ENCODE results near the gene IGSF3.
"Not testable (repeated sequence)": the region's sequence is repeated elsewhere in the genome, so short reads cannot be mapped to it uniquely, and the experiment has no call there.

Gene IGSF3

GRCh38 chr1:116597388-116597787, 70.1 kb downstream of the IGSF3 start:
- not testable (repeated sequence) for H3K4me1 ChIP-seq (ENCODE audit: control insufficient read depth in 1 of 2, insufficient read depth in 2 of 2, low read length in 2 of 2); H3K14ac ChIP-seq (ENCODE audit: low read length); H2AFZ ChIP-seq (ENCODE audit: insufficient read depth, low read length, poor library complexity); H3K79me2 ChIP-seq (ENCODE audit: control insufficient read depth, insufficient read depth, low read length, poor library complexity); H3K79me1 ChIP-seq (ENCODE audit: low read length); H3K9ac ChIP-seq (ENCODE audit: low read length); H3K23ac ChIP-seq (ENCODE audit: low read length); H4K12ac ChIP-seq (ENCODE audit: low read depth, low read length); H3K4me3 ChIP-seq (ENCODE audit: low read depth, low read length); H3K27me3 ChIP-seq (ENCODE audit: insufficient read depth, low read length); H4K91ac ChIP-seq (ENCODE audit: low read depth, low read length); DNase-seq; H2BK12ac ChIP-seq (ENCODE audit: low read length); H2BK120ac ChIP-seq (ENCODE audit: insufficient read depth, low read length, poor library complexity); H3K18ac ChIP-seq (ENCODE audit: low read length); H3K27ac ChIP-seq (ENCODE audit: low read depth, low read length); H2BK5ac ChIP-seq (ENCODE audit: low read depth, low read length, poor library complexity); H3K4ac ChIP-seq (ENCODE audit: low read depth, low read length); H2AK5ac ChIP-seq (ENCODE audit: low read length); H4K8ac ChIP-seq (ENCODE audit: low read depth, low read length); H3K9me3 ChIP-seq (ENCODE audit: insufficient read depth, low read depth, low read length); H3K4me2 ChIP-seq (ENCODE audit: low read length)
- no CpG with 5 or more reads among the region's 2 CpGs for WGBS (ENCODE audit: extremely low coverage, insufficient coverage, insufficient read length)
- H3K36me3 ChIP-seq (ENCODE audit: control insufficient read depth in 1 of 2, insufficient read depth in 2 of 2, low read length in 2 of 2), result peaks cover 16 to 18% of the 10 kb centered on the region in 2 experiments

DNA sequence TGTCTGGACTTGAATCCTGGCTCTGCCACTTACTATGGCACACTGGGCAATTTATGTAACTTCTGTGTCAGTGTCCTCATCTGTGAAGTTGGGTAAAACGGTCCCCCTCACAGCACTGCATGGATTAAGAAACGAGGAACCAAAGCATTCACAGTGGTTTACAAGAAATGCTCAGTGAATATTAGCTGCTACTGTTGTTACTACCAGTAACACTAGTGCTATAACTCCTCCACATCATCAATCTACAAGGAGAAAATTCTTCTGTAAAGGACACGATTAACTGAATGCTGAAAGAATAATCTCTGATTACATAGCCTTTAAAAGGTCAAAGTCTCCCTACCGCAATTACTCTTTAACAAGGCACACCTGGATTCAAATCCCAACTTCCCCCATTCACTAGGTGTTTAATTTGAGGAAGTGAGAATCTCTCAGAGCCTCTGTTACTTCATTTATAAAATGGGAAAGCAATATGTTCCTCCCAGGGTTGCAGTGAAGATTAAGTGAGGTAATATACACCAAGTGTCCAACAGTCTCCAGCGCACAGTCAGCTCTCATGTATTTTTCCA, 70.7 kb downstream of the IGSF3 start:
- no CpG with 5 or more reads among the region's 5 CpGs for WGBS (ENCODE audit: extremely low coverage, insufficient coverage, insufficient read length)
- not testable (repeated sequence) for H3K4me2 ChIP-seq (ENCODE audit: low read length); H3K9ac ChIP-seq (ENCODE audit: low read length); H3K23ac ChIP-seq (ENCODE audit: low read length); H3K27me3 ChIP-seq (ENCODE audit: insufficient read depth, low read length); H3K27ac ChIP-seq (ENCODE audit: low read depth, low read length); H3K4me3 ChIP-seq (ENCODE audit: low read depth, low read length); H2AK5ac ChIP-seq (ENCODE audit: low read length); H4K8ac ChIP-seq (ENCODE audit: low read depth, low read length); H3K79me1 ChIP-seq (ENCODE audit: low read length); H2BK12ac ChIP-seq (ENCODE audit: low read length); H2BK120ac ChIP-seq (ENCODE audit: insufficient read depth, low read length, poor library complexity); H3K4ac ChIP-seq (ENCODE audit: low read depth, low read length); H3K9me3 ChIP-seq (ENCODE audit: insufficient read depth, low read depth, low read length); H2BK5ac ChIP-seq (ENCODE audit: low read depth, low read length, poor library complexity); H2AFZ ChIP-seq (ENCODE audit: insufficient read depth, low read length, poor library complexity); H3K18ac ChIP-seq (ENCODE audit: low read length); H3K4me1 ChIP-seq (ENCODE audit: control insufficient read depth in 1 of 2, insufficient read depth in 2 of 2, low read length in 2 of 2); DNase-seq; H4K12ac ChIP-seq (ENCODE audit: low read depth, low read length); H4K91ac ChIP-seq (ENCODE audit: low read depth, low read length); H3K79me2 ChIP-seq (ENCODE audit: control insufficient read depth, insufficient read depth, low read length, poor library complexity); H3K14ac ChIP-seq (ENCODE audit: low read length)
- H3K36me3 ChIP-seq (ENCODE audit: control insufficient read depth in 1 of 2, insufficient read depth in 2 of 2, low read length in 2 of 2), result peaks cover 16 to 18% of the 10 kb centered on the region in 2 experiments

- not testable (repeated sequence) for H2BK12ac ChIP-seq (ENCODE audit: low read length); H3K79me2 ChIP-seq (ENCODE audit: control insufficient read depth, insufficient read depth, low read length, poor library complexity); H3K9ac ChIP-seq (ENCODE audit: low read length); H2AFZ ChIP-seq (ENCODE audit: insufficient read depth, low read length, poor library complexity); H3K4me2 ChIP-seq (ENCODE audit: low read length); H3K27ac ChIP-seq (ENCODE audit: low read depth, low read length); H3K18ac ChIP-seq (ENCODE audit: low read length); H3K4me3 ChIP-seq (ENCODE audit: low read depth, low read length); H2BK120ac ChIP-seq (ENCODE audit: insufficient read depth, low read length, poor library complexity); H3K79me1 ChIP-seq (ENCODE audit: low read length); H3K27me3 ChIP-seq (ENCODE audit: insufficient read depth, low read length); H3K9me3 ChIP-seq (ENCODE audit: insufficient read depth, low read depth, low read length); H4K8ac ChIP-seq (ENCODE audit: low read depth, low read length); H2AK5ac ChIP-seq (ENCODE audit: low read length); H4K12ac ChIP-seq (ENCODE audit: low read depth, low read length); H3K23ac ChIP-seq (ENCODE audit: low read length); H2BK5ac ChIP-seq (ENCODE audit: low read depth, low read length, poor library complexity); H4K91ac ChIP-seq (ENCODE audit: low read depth, low read length); H3K4ac ChIP-seq (ENCODE audit: low read depth, low read length); H3K4me1 ChIP-seq (ENCODE audit: control insufficient read depth in 1 of 2, insufficient read depth in 2 of 2, low read length in 2 of 2); H3K14ac ChIP-seq (ENCODE audit: low read length)
- peaks cover 14 to 15% of the 10 kb centered on the region in 2 experiments for H3K36me3 ChIP-seq (ENCODE audit: control insufficient read depth in 1 of 2, insufficient read depth in 2 of 2, low read length in 2 of 2)
- DNase-seq, result peak in 1 of 2 donors; percentile 39
- no CpG with 5 or more reads among the region's 8 CpGs for WGBS (ENCODE audit: extremely low coverage, insufficient coverage, insufficient read length)
These were observed 71.4 kb downstream of the IGSF3 start for GRCh38 chr1:116595946-116596741.

GRCh38 chr1:116595065-116595840, 72.3 kb downstream of the IGSF3 start:
- not testable (repeated sequence) for H3K4me1 ChIP-seq (ENCODE audit: control insufficient read depth in 1 of 2, insufficient read depth in 2 of 2, low read length in 2 of 2); H3K27me3 ChIP-seq (ENCODE audit: insufficient read depth, low read length); H3K4me3 ChIP-seq (ENCODE audit: low read depth, low read length); H3K9ac ChIP-seq (ENCODE audit: low read length); H3K23ac ChIP-seq (ENCODE audit: low read length); H4K8ac ChIP-seq (ENCODE audit: low read depth, low read length); H4K12ac ChIP-seq (ENCODE audit: low read depth, low read length); H3K27ac ChIP-seq (ENCODE audit: low read depth, low read length); H3K79me2 ChIP-seq (ENCODE audit: control insufficient read depth, insufficient read depth, low read length, poor library complexity); H3K18ac ChIP-seq (ENCODE audit: low read length); H2BK5ac ChIP-seq (ENCODE audit: low read depth, low read length, poor library complexity); H2BK12ac ChIP-seq (ENCODE audit: low read length); H3K14ac ChIP-seq (ENCODE audit: low read length); H4K91ac ChIP-seq (ENCODE audit: low read depth, low read length); H2AFZ ChIP-seq (ENCODE audit: insufficient read depth, low read length, poor library complexity); H3K4ac ChIP-seq (ENCODE audit: low read depth, low read length); H3K79me1 ChIP-seq (ENCODE audit: low read length); H2AK5ac ChIP-seq (ENCODE audit: low read length); H2BK120ac ChIP-seq (ENCODE audit: insufficient read depth, low read length, poor library complexity); H3K4me2 ChIP-seq (ENCODE audit: low read length); DNase-seq; H3K9me3 ChIP-seq (ENCODE audit: insufficient read depth, low read depth, low read length)
- peaks cover 12 to 13% of the 10 kb centered on the region in 2 experiments for H3K36me3 ChIP-seq (ENCODE audit: control insufficient read depth in 1 of 2, insufficient read depth in 2 of 2, low read length in 2 of 2)
- no CpG with 5 or more reads among the region's 4 CpGs for WGBS (ENCODE audit: extremely low coverage, insufficient coverage, insufficient read length)

Data from trophoblast cell (in vitro differentiated cells and primary cell).